ENCODE data around the gene UNC79.

DNA sequence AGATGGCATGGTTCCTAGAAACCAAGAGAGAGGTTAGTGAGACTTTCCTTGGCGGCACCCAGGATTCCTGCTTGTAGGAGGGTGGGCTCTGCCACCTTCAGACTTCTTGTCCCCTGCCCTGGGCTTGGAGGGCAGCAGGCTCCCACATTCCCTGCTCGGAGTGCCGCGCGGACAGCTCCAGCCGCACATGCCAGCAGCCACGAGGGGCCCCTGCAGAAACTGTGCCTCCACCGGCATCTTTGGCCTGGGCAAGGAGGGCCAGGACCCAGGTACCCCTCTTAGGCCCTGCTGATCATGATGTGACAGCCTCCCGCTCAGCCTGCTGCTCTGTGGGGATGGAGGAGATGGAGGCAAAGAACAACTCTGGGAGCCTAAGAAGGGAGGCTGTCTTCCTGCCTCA, 295.3 kb downstream of the UNC79 start:
- TF ChIP-seq, protein P1, sequence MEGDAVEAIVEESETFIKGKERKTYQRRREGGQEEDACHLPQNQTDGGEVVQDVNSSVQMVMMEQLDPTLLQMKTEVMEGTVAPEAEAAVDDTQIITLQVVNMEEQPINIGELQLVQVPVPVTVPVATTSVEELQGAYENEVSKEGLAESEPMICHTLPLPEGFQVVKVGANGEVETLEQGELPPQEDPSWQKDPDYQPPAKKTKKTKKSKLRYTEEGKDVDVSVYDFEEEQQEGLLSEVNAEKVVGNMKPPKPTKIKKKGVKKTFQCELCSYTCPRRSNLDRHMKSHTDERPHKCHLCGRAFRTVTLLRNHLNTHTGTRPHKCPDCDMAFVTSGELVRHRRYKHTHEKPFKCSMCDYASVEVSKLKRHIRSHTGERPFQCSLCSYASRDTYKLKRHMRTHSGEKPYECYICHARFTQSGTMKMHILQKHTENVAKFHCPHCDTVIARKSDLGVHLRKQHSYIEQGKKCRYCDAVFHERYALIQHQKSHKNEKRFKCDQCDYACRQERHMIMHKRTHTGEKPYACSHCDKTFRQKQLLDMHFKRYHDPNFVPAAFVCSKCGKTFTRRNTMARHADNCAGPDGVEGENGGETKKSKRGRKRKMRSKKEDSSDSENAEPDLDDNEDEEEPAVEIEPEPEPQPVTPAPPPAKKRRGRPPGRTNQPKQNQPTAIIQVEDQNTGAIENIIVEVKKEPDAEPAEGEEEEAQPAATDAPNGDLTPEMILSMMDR (conservative IDR thresholded peaks at IDR 0.05), result no peak
- no peak for TF ChIP-seq EZH2 (IDR thresholded peaks at IDR 0.05; ENCODE audit: low read depth)

Data from PC-9 (cell line).